ENCODE measurements around the gene SETD9.

The SETD9 gene

DNA sequence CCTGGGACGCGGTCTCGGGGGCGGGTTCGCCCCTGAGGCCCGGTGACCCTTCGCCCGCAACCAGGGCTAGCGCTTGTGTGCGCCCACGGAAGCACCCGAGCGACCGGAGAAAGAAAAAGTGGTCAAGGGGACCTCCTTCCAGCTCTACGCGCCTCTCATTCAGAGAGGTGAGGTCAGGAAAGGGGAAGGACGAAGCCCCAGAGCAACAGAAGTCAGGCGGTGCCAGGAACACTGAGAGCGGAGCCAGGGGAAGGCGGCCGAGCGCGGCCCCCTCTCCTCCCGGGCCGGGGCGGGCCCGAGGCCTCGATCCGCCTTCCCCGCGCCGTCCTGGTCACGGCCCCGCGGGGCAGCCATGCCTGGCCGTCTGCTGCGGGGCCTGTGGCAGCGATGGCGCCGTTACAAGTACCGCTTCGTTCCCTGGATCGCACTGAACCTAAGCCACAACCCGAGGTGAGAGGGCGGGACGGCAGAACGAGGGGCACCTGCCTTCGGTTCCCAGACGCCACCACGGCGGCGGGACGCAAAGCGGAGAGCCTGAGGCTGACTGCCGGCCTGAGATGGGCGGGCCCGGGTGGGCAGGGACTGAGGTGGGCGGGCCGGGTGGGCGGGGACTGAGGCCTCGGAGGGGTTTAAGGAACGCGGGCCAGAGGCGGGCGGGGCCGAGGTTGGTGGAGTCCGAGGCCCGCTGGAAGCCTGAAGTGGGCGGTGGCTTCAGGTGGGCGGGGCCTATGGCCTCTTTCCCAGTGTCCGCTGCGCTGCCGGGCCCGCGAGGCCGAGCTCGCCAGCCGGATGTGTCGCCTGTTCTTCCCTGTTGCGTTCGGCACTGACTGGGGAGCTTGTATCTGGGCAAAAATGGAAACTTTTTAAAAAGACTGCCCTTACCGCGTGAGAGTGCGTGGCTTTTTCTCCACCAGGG, at the start of gene SETD9:
Gene SETD9, plus strand, starts transcription at position 303 of the 916 bp plus-strand sequence. Its CDS starts 50 bp downstream, at position 353.
- in situ Hi-C loops (cut with HindIII; ENCODE audit: low sequenced_read_pairs), result no loop called here

DNA sequence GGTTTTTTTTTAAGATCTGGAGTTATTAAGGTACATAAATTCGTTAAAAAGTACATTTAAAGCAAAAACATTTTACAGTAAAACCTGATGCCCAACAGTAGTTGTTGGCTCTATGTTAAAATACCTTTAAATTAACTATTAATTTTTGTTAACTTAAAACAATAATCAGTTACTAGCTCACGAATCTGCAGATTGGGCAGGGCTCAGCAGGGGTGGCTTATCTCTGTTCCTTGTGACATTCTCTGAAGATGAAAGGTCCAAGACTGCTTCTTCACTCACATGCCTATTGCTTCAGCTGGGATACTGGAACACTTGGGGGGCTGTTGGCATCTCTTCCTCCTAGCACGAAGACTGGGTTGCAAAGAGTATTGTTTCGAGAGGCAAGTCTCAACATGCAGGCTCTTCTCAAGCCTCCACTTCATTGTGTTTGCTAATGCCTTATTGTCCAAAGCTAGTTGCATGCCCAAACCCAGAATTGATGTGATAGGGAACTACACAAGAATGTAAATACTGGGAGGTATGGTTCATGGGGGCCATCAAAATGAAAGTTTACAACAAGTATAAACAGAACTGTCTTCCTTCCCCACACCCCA, 47.4 kb upstream of the SETD9 start:
- in situ Hi-C loops (cut with HindIII; ENCODE audit: low sequenced_read_pairs), result no loop called here

- in situ Hi-C loops (cut with HindIII; ENCODE audit: low sequenced_read_pairs), result no loop called here
Measured at GRCh38 chr5:56862909-56863308, 46.5 kb upstream of the SETD9 start.

GRCh38 chr5:56871777-56872176, 37.6 kb upstream of the SETD9 start:
- in situ Hi-C loops (cut with HindIII; ENCODE audit: low sequenced_read_pairs), result no loop called here

DNA sequence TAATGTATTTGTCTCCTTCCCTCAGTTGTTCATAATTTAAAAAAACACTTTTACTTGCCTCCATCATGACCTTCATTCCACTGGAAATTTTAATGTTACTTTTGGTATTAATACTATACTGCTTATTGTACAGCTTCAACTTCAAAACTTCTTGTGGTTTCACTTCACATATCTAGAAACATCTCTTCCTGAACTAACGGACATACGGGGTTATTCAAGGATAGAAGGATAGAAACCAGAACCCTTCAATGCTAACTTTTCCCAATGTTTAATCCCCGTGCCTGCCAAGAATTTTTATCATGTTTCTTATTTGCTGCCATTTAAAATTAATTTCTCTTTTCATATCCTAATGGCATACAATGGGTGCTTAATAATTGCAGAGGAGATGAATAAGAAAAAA, 36.3 kb upstream of the SETD9 start:
- in situ Hi-C loops (cut with HindIII; ENCODE audit: low sequenced_read_pairs), result no loop called here

- in situ Hi-C loops (cut with HindIII; ENCODE audit: low sequenced_read_pairs), result no loop called here
Measured at GRCh38 chr5:56876327-56876726, 33.1 kb upstream of the SETD9 start.

- in situ Hi-C loops (cut with HindIII; ENCODE audit: low sequenced_read_pairs), result no loop called here
Measured at GRCh38 chr5:56881571-56881970, 27.8 kb upstream of the SETD9 start.

DNA sequence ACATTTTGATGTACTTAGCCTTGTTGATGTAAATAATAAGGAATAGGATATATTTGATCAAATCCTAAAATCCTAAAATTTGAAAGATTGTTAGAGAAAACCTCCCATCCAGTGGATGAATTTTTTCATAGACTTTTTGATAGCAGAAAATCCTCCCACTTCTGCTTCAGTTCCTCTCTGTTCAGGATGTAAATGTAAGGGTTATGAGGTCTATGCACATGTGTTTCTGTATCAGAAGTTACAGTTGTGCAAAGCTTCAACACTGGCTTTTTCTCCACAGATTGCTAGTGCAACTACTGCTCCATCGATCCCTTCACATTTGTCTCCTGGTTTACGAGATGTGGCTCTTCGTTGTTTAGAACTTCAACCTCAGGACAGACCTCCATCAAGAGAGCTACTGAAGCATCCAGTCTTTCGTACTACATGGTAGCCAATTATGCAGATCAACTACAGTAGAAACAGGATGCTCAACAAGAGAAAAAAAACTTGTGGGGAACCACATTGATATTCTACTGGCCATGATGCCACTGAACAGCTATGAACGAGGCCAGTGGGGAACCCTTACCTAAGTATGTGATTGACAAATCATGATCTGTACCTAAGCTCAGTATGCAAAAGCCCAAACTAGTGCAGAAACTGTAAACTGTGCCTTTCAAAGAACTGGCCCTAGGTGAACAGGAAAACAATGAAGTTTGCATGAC, 16.0 kb upstream of the SETD9 start:
- in situ Hi-C loops (cut with HindIII; ENCODE audit: low sequenced_read_pairs), result no loop called here

DNA sequence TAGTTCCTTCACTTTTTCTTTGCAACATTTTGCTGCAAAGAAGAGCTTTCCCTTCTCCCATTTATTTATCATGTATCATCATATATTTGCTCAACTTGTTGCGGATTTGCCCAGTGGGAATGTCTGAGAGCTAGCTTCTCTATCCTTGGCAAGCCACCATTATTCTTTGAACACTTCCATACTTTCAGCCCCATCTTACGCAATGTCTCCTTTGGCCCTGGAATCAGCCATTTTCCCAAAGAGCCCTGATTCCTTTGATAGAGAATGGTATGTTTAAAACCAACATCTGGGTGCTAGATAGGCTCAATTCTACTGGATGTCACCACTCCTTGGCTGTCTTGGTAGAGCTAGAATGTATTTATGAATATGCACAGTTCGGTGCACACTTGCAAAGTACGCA, 12.6 kb upstream of the SETD9 start:
- in situ Hi-C loops (cut with HindIII; ENCODE audit: low sequenced_read_pairs), result no loop called here

DNA sequence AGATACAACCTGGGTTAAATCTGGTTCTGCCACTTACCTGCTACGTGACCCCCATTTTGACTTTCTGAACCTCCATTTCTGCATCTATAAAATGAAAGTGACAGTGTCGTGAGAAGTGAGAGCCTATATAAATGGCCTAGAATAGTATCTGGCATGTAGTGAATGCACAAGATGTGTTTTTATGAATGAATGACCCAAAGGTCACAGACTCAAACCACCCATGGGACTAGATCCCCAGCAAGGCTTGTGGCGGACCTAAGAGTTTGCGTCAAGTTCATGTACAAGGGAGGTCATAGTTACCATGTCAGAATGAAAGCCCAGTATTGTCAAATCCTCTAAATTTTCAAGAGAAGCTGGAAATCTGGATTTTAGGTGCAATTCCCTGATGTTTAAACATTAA, 11.2 kb upstream of the SETD9 start:
- in situ Hi-C loops (cut with HindIII; ENCODE audit: low sequenced_read_pairs), result no loop called here

DNA sequence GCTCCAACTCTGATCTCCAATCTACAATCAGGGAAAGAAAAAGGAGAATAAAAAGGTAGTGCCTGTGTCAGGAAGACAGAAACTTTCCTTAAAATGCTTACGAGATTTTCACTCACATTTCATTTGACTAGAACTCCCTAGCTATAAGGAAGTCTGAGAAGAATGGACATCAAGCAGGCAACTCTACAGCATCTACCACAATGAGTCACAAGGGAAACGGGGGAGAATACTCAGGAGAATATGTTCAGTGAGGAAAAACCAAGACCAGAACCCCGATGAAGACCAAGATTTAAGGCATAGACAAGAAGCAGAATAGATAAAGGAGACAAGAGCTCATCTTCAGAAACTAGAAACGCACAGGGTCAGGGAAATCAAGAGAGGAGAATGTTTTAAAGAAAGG, 9.0 kb upstream of the SETD9 start:
- in situ Hi-C loops (cut with HindIII; ENCODE audit: low sequenced_read_pairs), result no loop called here

DNA sequence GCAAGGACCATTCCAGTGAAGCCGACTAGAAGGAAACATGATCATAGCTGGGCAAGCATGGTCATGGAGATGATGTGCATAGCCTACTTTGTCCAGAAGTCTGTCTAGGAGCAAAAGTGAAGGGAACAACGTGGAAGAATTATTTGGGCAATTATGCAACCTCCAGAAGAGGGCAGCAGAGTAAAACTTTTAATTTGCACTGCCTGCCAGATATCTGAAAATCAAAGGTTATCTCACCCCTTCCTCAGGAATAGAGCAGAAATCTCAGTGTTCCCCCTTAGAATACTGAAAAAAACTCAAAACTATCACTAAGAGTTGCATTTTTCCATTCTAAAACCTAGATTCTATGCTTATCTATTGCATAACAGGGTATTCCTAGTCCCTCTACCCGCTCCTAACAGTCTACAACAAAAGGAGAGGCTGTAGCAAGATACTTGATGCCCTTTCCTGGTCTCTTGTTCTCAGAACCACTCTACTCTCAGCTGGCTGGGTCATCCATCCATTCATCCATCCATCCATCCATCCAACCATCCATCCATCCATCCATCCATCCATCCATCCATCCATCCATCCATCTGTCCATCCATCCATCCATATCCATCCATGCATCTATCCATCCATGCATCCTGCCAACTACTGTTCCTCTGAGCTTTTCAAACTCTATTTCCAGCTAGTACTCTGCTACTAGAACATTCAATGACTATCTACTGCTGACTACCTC, 8.4 kb upstream of the SETD9 start:
- in situ Hi-C loops (cut with HindIII; ENCODE audit: low sequenced_read_pairs), result no loop called here

GRCh38 chr5:56908942-56909293, 478 bp upstream of the SETD9 start:
- in situ Hi-C loops (cut with HindIII; ENCODE audit: low sequenced_read_pairs), result no loop called here

- in situ Hi-C loops (cut with HindIII; ENCODE audit: low sequenced_read_pairs), result no loop called here
Measured at GRCh38 chr5:56910210-56910965, 992 bp downstream of the SETD9 start.

- in situ Hi-C loops (cut with HindIII; ENCODE audit: low sequenced_read_pairs), result no loop called here
Measured at GRCh38 chr5:56913766-56914165, 4.4 kb downstream of the SETD9 start.

DNA sequence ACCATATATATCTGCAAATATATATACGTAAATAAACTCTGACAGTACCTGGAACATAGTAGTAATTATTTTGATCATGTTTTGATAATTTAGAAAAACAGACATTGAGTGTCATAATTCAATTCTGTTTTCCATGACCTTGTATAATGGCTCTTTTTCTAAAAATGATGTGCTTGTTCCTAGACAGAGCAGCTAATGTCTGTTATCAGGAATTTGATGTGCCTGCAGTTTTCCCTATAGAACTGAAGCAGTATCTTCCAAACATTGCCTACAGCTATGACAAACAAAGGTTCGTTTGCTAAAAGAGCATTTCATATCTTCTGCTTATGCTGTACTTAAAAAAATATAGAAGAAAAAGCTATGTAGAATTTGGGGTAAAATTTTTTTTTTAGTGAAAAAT, 5.3 kb downstream of the SETD9 start:
- in situ Hi-C loops (cut with HindIII; ENCODE audit: low sequenced_read_pairs), result no loop called here

GRCh38 chr5:56917534-56917933, 8.1 kb downstream of the SETD9 start:
- in situ Hi-C loops (cut with HindIII; ENCODE audit: low sequenced_read_pairs), result no loop called here

DNA sequence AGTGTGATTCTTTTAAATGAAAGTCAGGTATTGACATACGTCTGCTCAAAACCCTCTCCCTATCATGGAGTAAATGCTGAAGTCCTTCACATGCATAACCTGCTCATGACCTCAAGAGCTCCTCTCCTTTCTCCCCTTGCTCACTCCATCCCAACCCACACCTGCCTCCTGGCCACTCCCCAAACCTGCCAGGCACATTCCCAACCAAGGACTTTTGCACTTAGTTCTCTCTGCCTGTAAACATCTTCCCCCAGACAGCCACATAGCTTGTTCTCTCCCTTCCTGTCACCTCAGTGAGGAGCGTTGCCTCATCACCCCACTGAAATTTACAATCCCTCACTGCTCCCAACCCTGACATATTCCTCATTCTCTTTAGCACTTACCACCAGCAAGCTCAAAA, 8.7 kb downstream of the SETD9 start:
- in situ Hi-C loops (cut with HindIII; ENCODE audit: low sequenced_read_pairs), result no loop called here

DNA sequence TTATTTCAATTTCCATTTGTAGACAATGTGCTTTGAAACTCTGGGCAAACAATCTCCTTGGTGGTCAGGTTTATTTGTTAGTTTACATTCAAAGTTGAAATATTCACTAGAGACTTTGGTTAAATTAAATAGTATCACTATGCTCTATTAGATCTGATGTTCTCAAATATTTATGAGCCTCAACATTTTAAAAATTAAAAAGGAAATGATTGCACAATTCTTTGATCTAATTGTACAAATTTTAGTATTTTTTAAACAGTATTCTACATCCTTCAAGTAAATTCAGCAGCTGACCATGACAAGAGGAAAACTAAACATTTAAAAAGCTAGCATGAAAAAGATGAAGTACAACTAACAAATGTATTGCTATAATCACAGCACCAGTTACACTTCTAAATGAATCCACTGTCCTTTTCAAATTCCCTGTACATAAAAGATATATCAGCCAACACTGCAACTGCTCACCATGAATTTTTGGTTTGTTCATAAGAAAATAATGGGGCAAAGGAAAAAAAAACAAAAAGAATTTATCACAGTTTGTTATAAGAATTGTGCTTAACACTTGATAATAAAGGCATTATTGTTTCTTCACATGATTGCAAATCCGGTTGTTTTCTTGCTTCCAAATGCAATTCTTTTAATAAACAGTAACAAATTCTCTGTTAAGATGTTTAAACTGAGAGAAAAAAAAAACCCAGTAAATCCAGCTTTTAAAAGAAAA, 10.7 kb downstream of the SETD9 start:
- in situ Hi-C loops (cut with HindIII; ENCODE audit: low sequenced_read_pairs), result loop anchor here (5.0 kb wide), 2 partner anchors 37 to 242 kb away; no protein-coding TSS in a partner anchor

- in situ Hi-C loops (cut with HindIII; ENCODE audit: low sequenced_read_pairs), result loop anchor here (5.0 kb wide), 2 partner anchors 34 to 239 kb away; no protein-coding TSS in a partner anchor
Measured at GRCh38 chr5:56922922-56923321, 13.5 kb downstream of the SETD9 start.

Data from endothelial cell of hepatic sinusoid (primary cell).